SH-SY5Y (cell line): ENCODE measurements around the gene CDH4.

Experiments
- GATA2 ChIP-seq: IDR thresholded peaks from 2 replicates; pipeline ENCODE4 v1.6.1; 2011; ENCODE audit warnings: mild to moderate bottlenecking, low read depth, low read length
- GATA3 ChIP-seq: IDR thresholded peaks from 2 replicates; pipeline ENCODE4 v1.6.1; 2011; ENCODE audit warnings: low read depth, mild to moderate bottlenecking, low read length, moderate library complexity

- no peak for TF ChIP-seq GATA2
- no peak for TF ChIP-seq GATA3
These were observed 439.2 kb downstream of the CDH4 start for GRCh38 chr20:61690993-61691838.
